Ammon's horn (tissue), 1 donor: ENCODE measurements around the gene RADIL.

Experiments
- DNase-seq: peaks from one replicate; pipeline ENCODE4 v3.0.0-alpha.2; 2016; ENCODE audit warnings: low spot score

Gene RADIL

DNA sequence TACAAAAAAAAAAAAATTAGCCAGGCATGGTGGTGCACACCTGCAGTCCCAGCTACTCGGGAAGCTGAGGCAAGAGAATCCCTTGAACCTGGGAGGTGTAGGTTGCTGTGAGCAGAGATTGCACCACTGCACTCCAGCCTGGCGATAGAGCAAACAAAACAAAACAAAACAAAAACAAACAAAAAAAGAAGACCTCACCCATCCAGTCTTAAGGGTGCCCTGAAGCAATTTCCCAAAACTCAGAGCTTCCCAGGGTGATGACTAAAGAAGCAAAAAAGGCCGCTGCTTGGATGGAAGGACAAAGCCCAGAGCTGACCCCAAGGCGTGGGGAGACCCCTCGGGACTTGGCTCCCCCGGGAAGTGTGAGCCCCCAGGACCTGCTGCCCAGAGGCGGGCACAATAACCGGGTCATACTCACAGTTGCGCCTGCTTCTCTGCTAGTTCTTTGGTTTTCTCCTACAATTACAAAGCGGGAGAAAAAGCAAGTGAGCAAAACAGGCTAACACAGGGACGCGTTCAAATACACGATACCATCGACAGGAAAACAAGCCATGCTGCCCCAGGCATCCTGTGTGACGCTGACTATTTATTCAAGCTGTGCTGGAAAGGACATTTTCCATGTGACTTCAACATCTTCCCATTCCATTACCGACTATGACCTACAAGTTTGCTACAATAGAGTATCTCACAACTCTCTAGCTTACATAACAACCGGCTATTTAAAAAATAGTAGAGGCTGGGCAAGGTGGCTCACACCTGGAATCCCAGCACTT is 51.6 kb downstream of the RADIL start:
- DNase-seq = no peak

- peak; percentile 73 for DNase-seq
These were observed 53.3 kb downstream of the RADIL start for GRCh38 chr7:4830176-4830575.

DNA sequence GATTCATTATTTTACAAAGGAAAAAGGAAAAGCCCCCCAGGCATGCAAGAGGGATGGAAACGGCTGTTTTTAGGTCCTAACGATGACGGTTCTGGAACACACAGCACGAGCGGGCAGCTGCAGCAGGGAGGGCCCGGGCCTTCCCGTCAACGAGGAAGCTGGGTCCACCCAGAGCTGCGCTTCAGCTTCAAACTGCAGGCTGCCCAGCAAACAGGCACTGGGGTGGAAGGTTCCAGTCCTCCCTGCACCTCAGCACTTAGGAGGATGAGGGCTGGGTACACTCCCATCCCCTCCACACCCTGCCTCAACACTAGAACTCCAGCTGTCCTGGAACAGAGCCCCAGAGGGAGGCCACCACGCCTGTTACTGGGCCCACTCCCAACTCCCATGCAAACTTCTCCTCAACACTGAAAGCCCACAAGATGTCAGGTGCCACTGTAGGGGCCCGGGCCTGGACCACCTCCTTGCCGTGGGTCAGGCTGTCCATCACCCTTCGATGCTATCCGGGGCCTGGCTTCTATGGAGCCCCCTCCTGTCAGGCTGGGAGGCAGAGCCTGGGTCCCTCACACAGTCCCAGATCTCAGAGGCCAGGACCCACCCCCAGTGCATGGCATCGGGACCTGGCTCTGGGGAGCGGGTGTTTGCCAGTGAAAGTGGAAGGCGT is 54.7 kb downstream of the RADIL start:
- DNase-seq = no peak

GRCh38 chr7:4825081-4825480 is 58.4 kb downstream of the RADIL start:
- no peak for DNase-seq

DNA sequence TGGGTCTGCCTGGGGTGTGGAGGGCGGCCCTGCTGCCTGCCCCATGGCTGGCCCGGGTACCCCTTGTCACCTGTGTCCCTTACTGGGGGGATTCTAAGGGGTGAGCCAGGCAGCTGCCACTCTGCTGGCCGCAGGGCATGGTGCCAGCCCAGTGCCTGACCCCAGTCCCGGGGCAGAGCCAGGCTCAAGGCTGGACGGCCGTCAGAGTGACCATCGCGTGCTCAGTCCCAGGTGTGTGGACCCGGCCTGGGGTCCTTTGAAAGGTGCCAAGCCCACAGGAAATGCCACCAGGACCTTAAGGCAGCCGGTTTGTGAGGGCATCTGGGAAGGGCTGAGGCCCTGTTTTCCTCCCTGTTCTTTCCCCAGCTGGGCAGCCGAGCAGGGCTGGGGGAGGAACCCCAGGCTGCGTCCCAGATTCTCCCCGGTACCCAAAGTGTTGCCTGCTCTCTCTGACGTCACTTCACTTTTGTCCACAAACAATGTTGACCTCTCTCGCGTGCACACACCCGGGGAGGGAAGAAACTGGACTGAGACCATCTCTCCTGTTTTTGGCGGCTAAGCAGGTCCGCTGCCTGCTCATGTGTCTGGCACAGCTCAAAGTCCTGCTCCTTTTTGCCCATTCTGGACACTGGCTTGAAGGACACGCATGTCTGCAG is 59.3 kb downstream of the RADIL start:
- no peak for DNase-seq

- no peak for DNase-seq
These were observed 59.9 kb downstream of the RADIL start for GRCh38 chr7:4823441-4824119.

- no peak for DNase-seq
These were observed 60.8 kb downstream of the RADIL start for GRCh38 chr7:4822677-4823076.

- DNase-seq = no peak
These were observed 62.5 kb downstream of the RADIL start for GRCh38 chr7:4820967-4821471.

- no peak for DNase-seq
These were observed 63.0 kb downstream of the RADIL start for GRCh38 chr7:4820405-4820966.

DNA sequence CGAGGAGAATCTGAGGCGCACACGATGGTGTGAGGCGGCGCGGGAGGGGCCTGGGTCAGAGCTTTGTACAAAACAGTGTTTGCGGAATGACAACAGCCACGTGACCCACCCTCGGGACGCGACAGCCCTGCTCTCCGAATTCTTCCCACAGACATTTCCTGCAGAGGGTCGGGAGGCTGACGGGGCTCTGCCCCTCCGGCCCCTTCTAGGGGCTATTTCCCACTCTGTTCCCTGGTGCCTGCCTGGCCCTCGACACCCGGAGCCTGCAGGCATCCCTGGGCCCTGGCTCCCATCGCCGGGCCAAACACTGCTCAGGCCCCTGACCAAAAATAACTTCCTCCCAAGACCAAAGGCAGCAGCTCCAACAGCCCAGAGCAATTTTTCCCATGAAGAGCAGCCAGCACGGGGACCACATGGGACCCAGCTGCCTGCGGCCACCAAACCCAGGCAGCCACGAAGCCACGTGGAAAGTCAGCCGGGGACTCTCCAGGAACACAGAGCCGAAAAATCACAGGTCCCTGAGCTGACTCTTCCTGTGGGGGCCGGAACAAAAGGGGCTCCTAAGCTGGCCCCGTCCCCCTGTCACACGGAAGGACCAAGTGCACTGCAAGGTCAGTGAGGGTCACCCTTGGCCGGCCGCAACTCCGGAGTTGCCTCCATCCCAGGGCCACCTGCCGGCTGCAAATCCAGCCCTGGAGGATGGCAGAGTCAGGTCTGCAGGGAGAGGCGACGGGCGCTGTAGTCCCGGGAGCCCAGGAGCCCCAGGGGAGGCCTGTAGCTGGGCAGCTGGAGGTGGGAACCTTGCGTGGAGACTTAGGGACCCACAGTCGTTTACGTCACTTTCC is 63.7 kb downstream of the RADIL start:
- no peak for DNase-seq

DNA sequence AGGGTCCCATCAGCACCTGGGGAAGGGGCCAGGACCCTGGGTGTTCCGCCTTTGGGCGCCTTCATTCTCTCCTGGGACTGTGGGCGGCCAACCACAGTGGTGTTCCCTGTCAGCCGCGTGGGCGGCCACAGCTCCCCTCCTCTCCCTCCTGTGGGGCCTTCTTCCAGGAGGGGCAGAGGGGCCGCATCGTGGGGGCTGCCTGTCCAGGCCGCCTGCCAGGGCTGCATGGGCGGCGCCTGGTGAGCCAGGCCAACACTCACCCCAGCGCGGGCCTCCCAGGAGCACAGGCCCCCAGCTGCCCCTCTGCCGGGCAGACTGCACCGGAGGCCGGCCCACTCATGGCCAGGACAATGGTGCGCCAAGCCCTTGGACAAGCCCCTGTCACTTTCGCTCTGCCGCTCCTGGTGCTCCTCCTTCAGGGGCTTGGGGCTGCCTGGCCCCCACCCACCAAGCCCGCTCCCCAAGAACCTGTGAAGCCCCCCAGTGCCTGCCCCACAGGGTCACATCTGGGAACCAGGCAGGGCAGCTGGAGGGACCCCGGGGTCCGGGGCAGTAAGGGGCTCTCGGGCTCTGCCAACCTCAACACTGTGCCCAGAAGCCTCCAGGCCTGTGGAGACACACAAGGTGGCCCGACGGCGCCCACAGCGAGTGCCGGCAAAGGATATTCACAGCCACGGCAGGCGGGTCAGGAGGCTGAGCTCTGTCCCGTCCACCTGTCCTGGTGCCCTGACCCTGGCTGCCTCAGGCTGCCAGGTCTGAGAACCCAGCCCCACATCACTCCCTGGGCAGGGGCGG is 65.3 kb downstream of the RADIL start:
- no peak for DNase-seq

- DNase-seq = no peak
These were observed 66.2 kb downstream of the RADIL start for GRCh38 chr7:4817178-4817901.

DNA sequence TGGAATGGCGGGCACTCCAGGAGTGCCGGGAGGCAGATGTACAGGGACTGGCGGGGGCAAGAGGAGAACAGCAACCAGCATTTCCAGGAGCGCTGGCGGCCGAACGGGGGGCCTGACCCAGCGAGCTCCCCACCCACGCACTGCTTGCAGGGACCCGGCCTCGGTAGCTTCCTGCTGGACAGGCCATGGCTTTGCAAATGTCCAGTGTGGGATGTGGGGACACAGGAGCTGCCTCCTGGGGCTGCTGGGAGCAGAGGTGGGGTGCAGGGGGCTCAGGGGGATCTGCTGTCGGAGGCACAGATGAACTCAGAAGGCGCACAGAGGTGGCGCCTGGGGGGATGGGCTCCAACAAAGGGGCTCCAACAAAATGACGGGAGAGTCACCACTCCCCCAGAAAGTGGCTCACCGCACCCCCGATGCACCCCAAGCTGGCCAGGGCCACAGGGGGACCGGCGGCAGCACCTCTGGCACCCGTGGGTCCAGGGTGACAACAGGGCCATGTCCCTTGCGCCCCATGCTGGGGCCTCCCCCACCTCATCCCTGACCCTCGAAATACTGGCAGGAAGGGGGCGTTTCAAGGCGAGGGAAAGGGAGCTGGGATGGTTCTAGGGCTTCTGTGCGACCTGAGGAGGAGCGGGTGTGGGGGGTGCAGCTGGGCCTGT is 67.0 kb downstream of the RADIL start:
- DNase-seq = no peak

DNA sequence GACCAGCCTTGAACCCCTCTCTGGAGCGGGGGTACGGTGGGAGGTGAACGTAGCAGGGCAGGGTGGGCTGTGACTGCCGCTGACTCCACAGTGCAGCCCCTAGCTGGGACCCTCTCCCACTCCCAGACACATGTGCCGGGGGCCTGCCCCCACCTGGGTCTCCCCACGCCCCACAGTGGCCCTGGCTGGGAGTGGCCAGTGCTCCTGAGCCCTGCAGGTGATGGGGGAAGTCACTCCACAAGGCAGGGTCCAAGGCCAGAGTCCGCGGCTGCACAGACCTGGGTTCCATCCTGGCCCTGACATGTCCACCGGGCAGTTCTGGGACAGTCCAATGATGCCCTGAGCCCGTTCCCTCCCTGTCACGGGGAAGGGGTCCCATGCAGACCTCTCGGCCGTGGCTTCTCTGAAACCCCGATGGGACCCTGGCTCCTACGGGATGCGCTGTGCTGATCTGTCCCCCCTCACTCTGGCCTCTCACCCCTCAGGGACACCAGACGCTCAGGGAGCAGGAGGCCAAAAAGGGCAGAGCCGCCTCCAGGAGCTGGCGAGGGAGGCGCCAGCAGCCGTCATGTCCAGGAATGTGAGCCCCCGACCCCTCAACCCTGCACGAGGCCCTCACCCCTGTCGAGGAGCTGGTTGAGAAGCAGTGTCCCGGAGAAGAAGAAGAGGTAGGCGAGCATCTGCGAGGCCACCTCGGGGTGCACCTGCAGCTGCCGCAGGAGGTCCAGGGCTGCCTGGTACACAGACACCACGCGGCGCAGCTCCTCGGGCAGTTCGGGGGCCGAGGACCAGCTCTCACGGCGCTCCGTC is 67.7 kb downstream of the RADIL start:
- DNase-seq = no peak

DNA sequence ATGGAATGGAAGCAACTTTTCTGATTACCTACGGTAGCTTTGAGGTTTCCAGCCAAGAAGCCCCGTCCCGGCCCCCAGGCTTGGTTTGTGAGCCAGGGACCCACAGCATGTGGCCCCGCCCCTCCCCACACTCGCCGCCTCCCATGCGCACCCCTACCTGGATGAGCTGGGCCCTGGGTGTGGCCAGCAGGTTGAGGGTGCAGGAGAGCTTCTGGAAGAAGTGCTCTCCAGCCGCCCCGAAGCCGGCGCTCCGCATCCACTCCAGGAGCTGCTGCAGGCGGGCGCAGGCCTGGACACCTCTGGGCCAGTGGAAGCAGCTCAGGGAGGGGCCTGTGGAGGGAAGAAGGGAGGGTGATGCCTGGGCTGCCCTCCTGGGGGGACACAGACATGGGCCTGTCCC is 68.4 kb downstream of the RADIL start:
- no peak for DNase-seq

DNA sequence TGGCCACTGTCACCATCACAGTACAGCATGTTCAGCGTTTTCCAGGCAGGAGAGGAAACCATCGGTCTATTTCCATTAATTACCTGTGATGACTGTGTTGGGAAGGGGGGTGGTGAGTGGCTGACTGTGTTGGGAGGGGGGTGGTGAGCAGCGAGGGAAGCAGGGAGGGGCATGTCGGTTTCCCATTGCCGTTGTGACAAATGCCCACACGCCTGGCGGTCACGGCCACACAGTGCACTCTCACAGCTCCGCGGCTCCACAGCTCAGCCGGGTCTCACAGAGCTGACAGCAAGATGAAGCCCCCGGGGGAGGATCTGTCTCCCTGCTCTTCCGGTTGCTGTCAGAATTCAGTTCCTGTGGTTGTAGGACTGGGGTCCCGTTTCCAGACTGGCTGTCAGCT is 69.1 kb downstream of the RADIL start:
- no peak for DNase-seq

DNA sequence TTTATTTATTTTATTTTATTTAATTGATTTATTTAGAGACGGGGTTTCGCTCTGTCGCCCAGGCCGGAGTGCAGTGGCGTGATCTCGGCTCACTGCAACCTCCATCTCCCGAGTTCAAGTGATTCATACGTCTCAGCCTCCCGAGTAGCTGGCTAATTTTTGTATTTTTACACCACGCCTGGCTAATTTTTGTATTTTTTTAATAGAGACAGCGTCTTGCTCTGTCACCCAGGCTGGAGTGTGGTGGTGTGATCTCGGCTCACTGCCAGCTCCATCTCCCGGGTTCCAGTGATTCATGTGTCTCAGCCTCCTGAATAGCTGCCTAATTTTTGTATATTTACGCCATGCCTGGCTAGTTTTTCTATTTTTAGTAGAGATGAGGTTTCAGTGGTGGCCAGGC is 73.8 kb downstream of the RADIL start:
- no peak for DNase-seq

DNA sequence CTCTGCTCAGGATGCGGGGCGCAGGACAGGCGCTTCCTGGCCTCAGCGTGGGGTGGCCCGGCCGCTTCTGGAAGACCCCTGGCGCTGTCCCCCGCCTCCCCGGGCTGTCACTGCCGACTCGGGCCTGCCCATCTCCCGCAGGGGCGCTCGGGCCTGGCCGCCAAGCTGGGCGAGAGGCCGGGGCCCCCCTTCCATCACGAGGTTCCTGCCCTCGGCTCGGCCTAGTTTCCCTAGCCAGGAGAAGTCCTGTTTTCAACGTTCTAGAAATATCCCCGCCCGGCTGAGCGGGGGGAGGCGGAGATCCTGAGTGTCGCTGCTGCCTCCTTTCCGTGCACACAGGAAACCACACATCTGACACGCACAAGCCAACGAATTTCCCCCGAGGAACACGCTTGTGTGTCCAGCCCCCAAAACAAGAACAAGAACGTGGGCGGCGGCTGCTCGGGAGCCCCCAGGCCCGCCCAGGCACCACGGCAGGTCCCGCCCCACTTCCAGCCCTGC is 74.4 kb downstream of the RADIL start:
- no peak for DNase-seq
